ENCODE results near the gene PRKAR1A.

Gene PRKAR1A

GRCh38 chr17:68532826-68533225 lies 20.6 kb downstream of the PRKAR1A start:
- no peak for DNase-seq (ENCODE audit: low read depth)
- no peak overlapping the region for H3K4me3 ChIP-seq (ENCODE audit: low read depth, low read length)
- TF ChIP-seq, protein P1, sequence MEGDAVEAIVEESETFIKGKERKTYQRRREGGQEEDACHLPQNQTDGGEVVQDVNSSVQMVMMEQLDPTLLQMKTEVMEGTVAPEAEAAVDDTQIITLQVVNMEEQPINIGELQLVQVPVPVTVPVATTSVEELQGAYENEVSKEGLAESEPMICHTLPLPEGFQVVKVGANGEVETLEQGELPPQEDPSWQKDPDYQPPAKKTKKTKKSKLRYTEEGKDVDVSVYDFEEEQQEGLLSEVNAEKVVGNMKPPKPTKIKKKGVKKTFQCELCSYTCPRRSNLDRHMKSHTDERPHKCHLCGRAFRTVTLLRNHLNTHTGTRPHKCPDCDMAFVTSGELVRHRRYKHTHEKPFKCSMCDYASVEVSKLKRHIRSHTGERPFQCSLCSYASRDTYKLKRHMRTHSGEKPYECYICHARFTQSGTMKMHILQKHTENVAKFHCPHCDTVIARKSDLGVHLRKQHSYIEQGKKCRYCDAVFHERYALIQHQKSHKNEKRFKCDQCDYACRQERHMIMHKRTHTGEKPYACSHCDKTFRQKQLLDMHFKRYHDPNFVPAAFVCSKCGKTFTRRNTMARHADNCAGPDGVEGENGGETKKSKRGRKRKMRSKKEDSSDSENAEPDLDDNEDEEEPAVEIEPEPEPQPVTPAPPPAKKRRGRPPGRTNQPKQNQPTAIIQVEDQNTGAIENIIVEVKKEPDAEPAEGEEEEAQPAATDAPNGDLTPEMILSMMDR (conservative IDR thresholded peaks at IDR 0.05; ENCODE audit: low read depth, low read length): no peak

- H3K4me3 ChIP-seq (ENCODE audit: low read depth, low read length): no peak overlapping the region
- peak; percentile 79 for DNase-seq (ENCODE audit: low read depth)
Observed at GRCh38 chr17:68533887-68534694, 21.9 kb downstream of the PRKAR1A start.

DNA sequence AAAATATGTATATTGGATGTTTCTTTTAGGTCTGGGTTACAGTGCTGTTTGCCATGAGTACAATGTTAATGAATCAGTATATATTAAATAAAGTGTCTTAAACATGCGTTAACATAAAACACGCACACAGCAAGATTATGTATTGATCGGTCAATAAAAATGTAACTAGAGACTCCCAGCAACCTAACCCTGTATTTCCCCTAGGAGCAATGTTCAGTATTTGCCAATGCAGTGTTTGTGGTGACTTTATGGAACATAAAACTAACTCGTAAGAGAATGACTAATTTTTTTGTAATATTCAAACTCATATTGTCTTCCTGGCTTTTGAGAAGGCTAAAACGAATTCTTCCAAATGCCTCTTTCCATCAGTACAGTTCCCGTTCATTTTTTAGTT lies 22.5 kb downstream of the PRKAR1A start:
- TF ChIP-seq, protein P1 (conservative IDR thresholded peaks at IDR 0.05; ENCODE audit: low read depth, low read length): no peak
- H3K4me3 ChIP-seq (ENCODE audit: low read depth, low read length): no peak overlapping the region
- no peak for DNase-seq (ENCODE audit: low read depth)

More at GRCh38 chr17:68533887-68534694, 21.9 kb downstream of the PRKAR1A start:
- TF ChIP-seq, protein P1 (conservative IDR thresholded peaks at IDR 0.05; ENCODE audit: low read depth, low read length): peak; percentile 48

- TF ChIP-seq, protein P1 (conservative IDR thresholded peaks at IDR 0.05; ENCODE audit: low read depth, low read length): no peak
- DNase-seq (ENCODE audit: low read depth): no peak
Observed at GRCh38 chr17:68535922-68536321, 23.7 kb downstream of the PRKAR1A start.

DNA sequence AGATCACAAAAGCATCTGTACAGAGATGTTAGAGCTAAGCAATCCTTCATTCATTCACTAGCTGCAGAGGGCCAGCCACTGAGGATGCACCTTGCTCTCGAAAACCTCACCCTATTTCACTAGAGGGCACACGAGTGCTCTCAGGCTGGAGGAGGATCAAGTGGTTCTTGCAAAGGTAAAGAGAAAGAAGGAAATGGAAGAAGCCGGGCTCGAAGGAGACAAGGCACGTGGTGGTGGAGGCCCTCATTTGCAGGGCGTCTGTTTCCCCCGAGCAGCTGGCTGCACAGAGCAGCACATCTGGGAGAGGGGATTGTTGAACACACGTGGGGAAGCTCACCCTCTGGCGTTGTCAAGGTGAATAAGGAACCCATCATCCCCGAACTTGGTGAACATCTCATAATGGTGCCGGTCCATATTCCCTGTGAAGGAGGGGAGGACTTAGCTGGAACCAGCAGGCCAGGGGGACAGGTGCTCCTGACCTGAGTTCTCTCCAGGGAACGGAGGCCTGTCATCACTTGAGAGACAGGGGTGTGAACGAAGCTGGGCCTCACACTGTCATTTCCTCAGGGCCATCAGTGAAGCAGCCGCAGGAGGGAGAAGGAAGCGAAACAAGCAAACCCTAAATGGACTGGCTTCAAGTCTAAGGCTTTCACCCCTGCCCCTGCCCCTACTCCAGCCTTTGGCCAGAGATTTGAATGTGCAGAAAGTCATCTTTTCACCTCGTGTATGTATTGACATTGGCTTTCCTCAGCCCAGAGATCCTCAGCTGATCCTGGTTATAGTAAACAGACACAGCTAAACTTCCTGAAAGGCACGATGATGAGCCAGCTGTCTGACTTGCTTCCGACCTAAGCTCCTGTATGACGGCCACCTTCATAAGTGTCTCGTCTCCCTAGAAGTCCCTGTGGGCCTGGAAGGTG lies 27.6 kb downstream of the PRKAR1A start:
- TF ChIP-seq, protein P1 (conservative IDR thresholded peaks at IDR 0.05; ENCODE audit: low read depth, low read length): peak; percentile 53
- H3K4me3 ChIP-seq (ENCODE audit: low read depth, low read length): no peak overlapping the region
- peak; percentile 55 for DNase-seq (ENCODE audit: low read depth)

More at GRCh38 chr17:68535922-68536321, 23.7 kb downstream of the PRKAR1A start:
- H3K4me3 ChIP-seq (ENCODE audit: low read depth, low read length): no peak overlapping the region

- TF ChIP-seq, protein P1 (conservative IDR thresholded peaks at IDR 0.05; ENCODE audit: low read depth, low read length): no peak
- no peak overlapping the region for H3K4me3 ChIP-seq (ENCODE audit: low read depth, low read length)
- no peak for DNase-seq (ENCODE audit: low read depth)
Observed at GRCh38 chr17:68540981-68541380, 28.8 kb downstream of the PRKAR1A start.

Data from choroid plexus epithelial cell (primary cell).